ENCODE measurements around the gene LAMTOR3. TPM values are rescaled to one million over a fixed set of nuclear protein-coding genes. Genes with fewer than 3 reads are reported as not detected.

Gene LAMTOR3
- total RNA-seq, 1 experiment from 2014 or later: 30.6 TPM

DNA sequence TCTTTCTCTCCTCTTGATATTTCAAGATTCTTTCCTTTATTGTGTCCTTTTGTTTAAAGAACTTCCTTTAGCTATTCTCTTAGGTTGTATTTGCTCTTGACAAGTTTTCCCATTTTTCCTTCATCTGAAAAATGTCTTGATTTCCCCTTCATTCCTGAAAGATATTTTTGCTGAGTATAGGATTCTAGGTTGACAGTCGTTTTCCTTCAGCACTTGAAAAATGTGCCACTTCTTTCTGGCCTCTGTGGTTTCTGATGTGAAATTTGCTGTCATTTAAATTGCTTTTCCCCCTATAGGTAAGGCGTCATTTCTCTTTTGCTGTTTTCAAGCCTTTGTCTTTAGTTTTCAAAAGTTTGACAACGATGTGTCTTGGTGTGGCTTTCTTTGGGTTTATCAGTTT, 23.3 kb upstream of the LAMTOR3 start:
- Histone ChIP-seq H4K8ac (replicated peaks; ENCODE audit: insufficient read length, low read depth, low read length) (no peak overlapping the region), H2BK15ac (ENCODE audit: low read depth, low read length) (no peak overlapping the region), H3K4me1 (ENCODE audit: insufficient read depth, low read length) (no peaks in the 10 kb centered on the region), H2BK5ac (ENCODE audit: insufficient read length, low read length) (no peak overlapping the region), H3K9me3 (ENCODE audit: control insufficient read depth, low read depth, low read length) (no peaks in the 10 kb centered on the region), H2BK120ac (ENCODE audit: low read depth, low read length, poor library complexity, severe bottlenecking) (no peak overlapping the region), H3K4ac (ENCODE audit: low read depth, low read length) (no peak overlapping the region), H3K23ac (ENCODE audit: insufficient read length, low read depth, low read length) (no peak overlapping the region), H2AFZ (ENCODE audit: low read length) (no peak overlapping the region), H3K18ac (ENCODE audit: insufficient read length, low read depth, low read length) (no peak overlapping the region), H4K5ac (ENCODE audit: insufficient read length, low read depth, low read length) (no peak overlapping the region), H3K56ac (ENCODE audit: insufficient read length, low read depth, low read length) (no peak overlapping the region), H2BK12ac (ENCODE audit: insufficient read length, low read depth, low read length) (no peak overlapping the region), H3K79me2 (ENCODE audit: insufficient read depth, low read length) (no peaks in the 10 kb centered on the region; the same call in 1 of the 2 replicates), H3K14ac (ENCODE audit: insufficient read depth, low read length) (no peak overlapping the region), H3K79me1 (ENCODE audit: insufficient read depth, low read depth, low read length, poor library complexity, severe bottlenecking) (no peaks in the 10 kb centered on the region), H4K20me1 (ENCODE audit: control insufficient read depth, insufficient read depth, insufficient read length) (no peaks in the 10 kb centered on the region), H2BK20ac (ENCODE audit: low read depth, low read length, poor library complexity, severe bottlenecking) (no peak overlapping the region), H3K27ac (ENCODE audit: insufficient read length, low read depth, low read length) (no peak overlapping the region), H3K4me2 (ENCODE audit: insufficient read depth, insufficient read length, low read length) (no peak overlapping the region), H2AK5ac (ENCODE audit: insufficient read length, low read length) (no peak overlapping the region), H3T11ph (ENCODE audit: low read length) (no peak overlapping the region), H3K23me2 (ENCODE audit: insufficient read length, low read depth, low read length, poor library complexity, severe bottlenecking) (no peaks in the 10 kb centered on the region), H3K27me3 (ENCODE audit: insufficient read depth, low read length) (no peaks in the 10 kb centered on the region), H4K91ac (ENCODE audit: insufficient read length, low read depth, low read length) (no peak overlapping the region), H3K9ac (ENCODE audit: extremely low read depth, insufficient read length, low read length) (no peak overlapping the region)
- no CpG with 5 or more reads among the region's 3 CpGs for WGBS (ENCODE audit: extremely low coverage, insufficient read length, low lambda C conversion rate)
- Mint-ChIP-seq H3K9me3 (no peaks in the 10 kb centered on the region), H3K27me3 (ENCODE audit: low read depth) (no peaks in the 10 kb centered on the region), H3K27ac (no peak overlapping the region), H3K36me3 (ENCODE audit: insufficient read depth in 1 of 3, low read depth in 3 of 3) (peaks cover 16 to 34% (median 32%) of the 10 kb centered on the region in 3 experiments), H3K4me1 (no peaks in the 10 kb centered on the region), H3K4me3 (no peak overlapping the region)
- DNase-seq: no peak
- TF ChIP-seq, protein P1, sequence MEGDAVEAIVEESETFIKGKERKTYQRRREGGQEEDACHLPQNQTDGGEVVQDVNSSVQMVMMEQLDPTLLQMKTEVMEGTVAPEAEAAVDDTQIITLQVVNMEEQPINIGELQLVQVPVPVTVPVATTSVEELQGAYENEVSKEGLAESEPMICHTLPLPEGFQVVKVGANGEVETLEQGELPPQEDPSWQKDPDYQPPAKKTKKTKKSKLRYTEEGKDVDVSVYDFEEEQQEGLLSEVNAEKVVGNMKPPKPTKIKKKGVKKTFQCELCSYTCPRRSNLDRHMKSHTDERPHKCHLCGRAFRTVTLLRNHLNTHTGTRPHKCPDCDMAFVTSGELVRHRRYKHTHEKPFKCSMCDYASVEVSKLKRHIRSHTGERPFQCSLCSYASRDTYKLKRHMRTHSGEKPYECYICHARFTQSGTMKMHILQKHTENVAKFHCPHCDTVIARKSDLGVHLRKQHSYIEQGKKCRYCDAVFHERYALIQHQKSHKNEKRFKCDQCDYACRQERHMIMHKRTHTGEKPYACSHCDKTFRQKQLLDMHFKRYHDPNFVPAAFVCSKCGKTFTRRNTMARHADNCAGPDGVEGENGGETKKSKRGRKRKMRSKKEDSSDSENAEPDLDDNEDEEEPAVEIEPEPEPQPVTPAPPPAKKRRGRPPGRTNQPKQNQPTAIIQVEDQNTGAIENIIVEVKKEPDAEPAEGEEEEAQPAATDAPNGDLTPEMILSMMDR (conservative IDR thresholded peaks at IDR 0.05): no peak

Measured in H9 (cell line).